NCI-H1105 (cell line): ENCODE measurements around the gene AMOTL1.

Experiments used
- DNase-seq: peaks from one replicate; lab custom pipeline; 2025; lab: John Stamatoyannopoulos, UW

The AMOTL1 gene

GRCh38 chr11:94768602-94769541, 716 bp downstream of the AMOTL1 start:
- peak; percentile 30 for DNase-seq

GRCh38 chr11:94769880-94770279, 1.7 kb downstream of the AMOTL1 start:
- no peak for DNase-seq

- no peak for DNase-seq
Measured at GRCh38 chr11:94770563-94771120, 2.5 kb downstream of the AMOTL1 start.

- DNase-seq: no peak
Measured at GRCh38 chr11:94771390-94771789, 3.2 kb downstream of the AMOTL1 start.

- no peak for DNase-seq
Measured at GRCh38 chr11:94771951-94772350, 3.8 kb downstream of the AMOTL1 start.

GRCh38 chr11:94773842-94774241, 5.7 kb downstream of the AMOTL1 start:
- DNase-seq: no peak

GRCh38 chr11:94774345-94774744, 6.2 kb downstream of the AMOTL1 start:
- no peak for DNase-seq

GRCh38 chr11:94775567-94776327, 7.6 kb downstream of the AMOTL1 start:
- no peak for DNase-seq

- DNase-seq: no peak
Measured at GRCh38 chr11:94776351-94777321, 8.5 kb downstream of the AMOTL1 start.

- no peak for DNase-seq
Measured at GRCh38 chr11:94780432-94780831, 12.3 kb downstream of the AMOTL1 start.

- DNase-seq: no peak
Measured at GRCh38 chr11:94781837-94782236, 13.7 kb downstream of the AMOTL1 start.

GRCh38 chr11:94782446-94782845, 14.3 kb downstream of the AMOTL1 start:
- DNase-seq: no peak

GRCh38 chr11:94784884-94785283, 16.7 kb downstream of the AMOTL1 start:
- no peak for DNase-seq

GRCh38 chr11:94785509-94785908, 17.4 kb downstream of the AMOTL1 start:
- DNase-seq: no peak

- no peak for DNase-seq
Measured at GRCh38 chr11:94786264-94787126, 18.3 kb downstream of the AMOTL1 start.

- no peak for DNase-seq
Measured at GRCh38 chr11:94787801-94788200, 19.6 kb downstream of the AMOTL1 start.

- no peak for DNase-seq
Measured at GRCh38 chr11:94788396-94788795, 20.2 kb downstream of the AMOTL1 start.

- no peak for DNase-seq
Measured at GRCh38 chr11:94790197-94790596, 22.0 kb downstream of the AMOTL1 start.

GRCh38 chr11:94790661-94791180, 22.6 kb downstream of the AMOTL1 start:
- no peak for DNase-seq

- DNase-seq: no peak
Measured at GRCh38 chr11:94791216-94791889, 23.2 kb downstream of the AMOTL1 start.
